C4-2B (cell line): ENCODE measurements around the gene HLA-G.

Source experiments
- ZFX ChIP-seq: fragments of 450-650 bp; IDR thresholded peaks from 2 replicates; pipeline ENCODE4 v1.6.1; 2017
- TF ChIP-seq, protein P1 (sequence below): fragments of 450-650 bp; conservative IDR thresholded peaks from 2 replicates; pipeline ENCODE4 v1.5.1; 2017; ENCODE audit warnings: mild to moderate bottlenecking

DNA sequence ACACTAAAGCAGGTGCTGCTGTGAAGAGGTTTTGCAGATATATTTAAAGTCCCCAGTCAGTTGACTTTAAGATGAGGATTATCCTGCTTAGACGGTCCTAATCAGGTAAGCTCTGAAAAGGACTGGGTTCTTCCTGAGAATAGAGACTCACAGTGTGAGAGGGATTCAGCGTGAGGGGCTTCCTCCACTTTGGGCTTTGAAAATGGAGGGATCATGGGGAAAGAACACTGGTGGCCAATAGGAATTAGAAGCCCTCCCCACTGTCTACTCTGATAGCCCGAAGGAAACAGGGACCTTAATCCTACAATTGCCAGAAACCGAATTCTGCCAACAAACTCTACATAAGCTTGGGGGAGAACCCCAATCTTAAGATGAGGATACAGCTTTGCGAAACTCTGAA is 29.7 kb upstream of the HLA-G start:
- TF ChIP-seq, protein P1, sequence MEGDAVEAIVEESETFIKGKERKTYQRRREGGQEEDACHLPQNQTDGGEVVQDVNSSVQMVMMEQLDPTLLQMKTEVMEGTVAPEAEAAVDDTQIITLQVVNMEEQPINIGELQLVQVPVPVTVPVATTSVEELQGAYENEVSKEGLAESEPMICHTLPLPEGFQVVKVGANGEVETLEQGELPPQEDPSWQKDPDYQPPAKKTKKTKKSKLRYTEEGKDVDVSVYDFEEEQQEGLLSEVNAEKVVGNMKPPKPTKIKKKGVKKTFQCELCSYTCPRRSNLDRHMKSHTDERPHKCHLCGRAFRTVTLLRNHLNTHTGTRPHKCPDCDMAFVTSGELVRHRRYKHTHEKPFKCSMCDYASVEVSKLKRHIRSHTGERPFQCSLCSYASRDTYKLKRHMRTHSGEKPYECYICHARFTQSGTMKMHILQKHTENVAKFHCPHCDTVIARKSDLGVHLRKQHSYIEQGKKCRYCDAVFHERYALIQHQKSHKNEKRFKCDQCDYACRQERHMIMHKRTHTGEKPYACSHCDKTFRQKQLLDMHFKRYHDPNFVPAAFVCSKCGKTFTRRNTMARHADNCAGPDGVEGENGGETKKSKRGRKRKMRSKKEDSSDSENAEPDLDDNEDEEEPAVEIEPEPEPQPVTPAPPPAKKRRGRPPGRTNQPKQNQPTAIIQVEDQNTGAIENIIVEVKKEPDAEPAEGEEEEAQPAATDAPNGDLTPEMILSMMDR: no peak
- no peak for TF ChIP-seq ZFX
